GM18951 (cell line): ENCODE measurements around the gene KLHL29.

Experiments used
- POLR2A ChIP-seq: IDR thresholded peaks from 4 replicates; pipeline ENCODE4 v1.6.1; 2011; ENCODE audit warnings: mild to moderate bottlenecking; ENCODE audit not compliant: insufficient read length, insufficient read depth; ENCODE audit errors: extremely low read depth
- in situ Hi-C: fragments of 300-500 bp; cut with MboI; formaldehyde crosslinking; loops from one replicate; pipeline ENCODE4 v1.12.0; 2022; ENCODE audit warnings: low sequenced_read_pairs, mixed read lengths, inconsistent platforms; ENCODE audit not compliant: unreplicated experiment

KLHL29 gene

GRCh38 chr2:23541503-23542229 is 156.7 kb downstream of the KLHL29 start:
- no peak for TF ChIP-seq POLR2A
- in situ Hi-C loops: no loop called here

- in situ Hi-C loops: no loop called here
- TF ChIP-seq POLR2A: no peak
Measured at GRCh38 chr2:23542230-23542789, 157.3 kb downstream of the KLHL29 start.

GRCh38 chr2:23543302-23543701 is 158.3 kb downstream of the KLHL29 start:
- TF ChIP-seq POLR2A: no peak
- in situ Hi-C loops: no loop called here

GRCh38 chr2:23543728-23544127 is 158.7 kb downstream of the KLHL29 start:
- in situ Hi-C loops: no loop called here
- no peak for TF ChIP-seq POLR2A

GRCh38 chr2:23544589-23545295 is 159.8 kb downstream of the KLHL29 start:
- in situ Hi-C loops: no loop called here
- TF ChIP-seq POLR2A: no peak

- no peak for TF ChIP-seq POLR2A
- in situ Hi-C loops: no loop called here
Measured at GRCh38 chr2:23545396-23545795, 160.4 kb downstream of the KLHL29 start.

- in situ Hi-C loops: no loop called here
Measured at GRCh38 chr2:23545811-23546210, 160.8 kb downstream of the KLHL29 start.

GRCh38 chr2:23546913-23547312 is 161.9 kb downstream of the KLHL29 start:
- TF ChIP-seq POLR2A: no peak

More at GRCh38 chr2:23545811-23546210, 160.8 kb downstream of the KLHL29 start:
- no peak for TF ChIP-seq POLR2A

GRCh38 chr2:23547725-23548124 is 162.7 kb downstream of the KLHL29 start:
- in situ Hi-C loops: no loop called here
- TF ChIP-seq POLR2A: no peak

More at GRCh38 chr2:23546913-23547312, 161.9 kb downstream of the KLHL29 start:
- in situ Hi-C loops: no loop called here

- in situ Hi-C loops: no loop called here
- no peak for TF ChIP-seq POLR2A
Measured at GRCh38 chr2:23548143-23548769, 163.3 kb downstream of the KLHL29 start.

GRCh38 chr2:23549051-23549450 is 164.1 kb downstream of the KLHL29 start:
- no peak for TF ChIP-seq POLR2A
- in situ Hi-C loops: no loop called here

GRCh38 chr2:23549821-23550530 is 165.0 kb downstream of the KLHL29 start:
- no peak for TF ChIP-seq POLR2A
- in situ Hi-C loops: no loop called here

GRCh38 chr2:23550553-23550952 is 165.6 kb downstream of the KLHL29 start:
- in situ Hi-C loops: no loop called here
- TF ChIP-seq POLR2A: no peak

- no peak for TF ChIP-seq POLR2A
- in situ Hi-C loops: no loop called here
Measured at GRCh38 chr2:23551875-23552274, 166.9 kb downstream of the KLHL29 start.
